HepG2 (cell line): Measurements from ENCODE around the gene IGFLR1. TPM values are rescaled to one million over a fixed set of nuclear protein-coding genes. Genes with fewer than 3 reads are reported as not detected.

Experiments
- ATAC-seq: fragments of 200-7000 bp; cut with Tn5 transposase; 3 replicates; pipeline ENCODE4 v1.9.1; 2020; ENCODE audit warnings: mild to moderate bottlenecking, moderate library complexity
- BruUV-seq: library from RNA; stranded (reverse); fragments of 400-500 nt; replicated peaks from 2 replicates; lab custom pipeline; 2021; lab: Mats Ljungman, UMichigan
- CTCF ChIA-PET: fragments of 300-600 bp; formaldehyde crosslinking; extraction: SDS; loops from one replicate; lab custom pipeline; 2021; ENCODE audit warnings: low total read pairs, inconsistent platforms, low intra/inter-chr PET ratio; lab: Yijun Ruan, JAX
- POLR2A ChIA-PET: fragments of 350-600 bp; sonication (Branson Sonifier 250); formaldehyde crosslinking; loops from one replicate; lab custom pipeline; 2020; ENCODE audit warnings: antibody characterized with exemption, inconsistent platforms; lab: Yijun Ruan, JAX
- DNase-seq: peaks from one replicate; pipeline ENCODE4 v3.0.0-alpha.2; 2015; ENCODE audit warnings: low spot score
- FAIRE-seq: peaks from 3 replicates; lab custom pipeline; 2011; peaks lifted over from hg19 to GRCh38; lab: Jason Lieb, UNC
- H2AFZ ChIP-seq: one replicate; pipeline ENCODE4 v1.6.1; 2011; ENCODE audit warnings: low read length, inconsistent platforms
- H3K27ac ChIP-seq: fragments of 300-600 bp; 3 replicates; pipeline ENCODE4 v1.8.0; 2011; ENCODE audit warnings: mixed run types, mild to moderate bottlenecking, mixed read lengths, low read length, inconsistent platforms; ENCODE audit not compliant: insufficient read depth; ENCODE audit errors: extremely low read length
- H3K27me3 ChIP-seq, 2 experiments: fragments of 200-600 bp in 1 of 2; 2 replicates in 1 of 2; 3 replicates in 1 of 2; pipeline versions ENCODE4 v1.6.0 to v1.8.0; 2011; ENCODE audit warnings: low read length in 2 of 2, mild to moderate bottlenecking in 2 of 2, moderate library complexity in 2 of 2, inconsistent platforms in 1 of 2; ENCODE audit not compliant: insufficient read depth in 2 of 2, control insufficient read depth in 1 of 2
- H3K36me3 ChIP-seq, 2 experiments: fragments of 200-600 bp in 1 of 2; replicated peaks in 1 of 2; 2 replicates in 1 of 2; 3 replicates in 1 of 2; pipeline versions ENCODE4 v1.5.1 to v1.8.0; 2011; ENCODE audit warnings: low read length in 2 of 2, inconsistent platforms in 1 of 2; ENCODE audit not compliant: insufficient read depth in 2 of 2, control insufficient read depth in 1 of 2
- H3K4me1 ChIP-seq: 2 replicates; pipeline ENCODE4 v1.5.1; 2012; ENCODE audit warnings: low read length, inconsistent platforms; ENCODE audit not compliant: insufficient read depth
- H3K4me2 ChIP-seq: 2 replicates; pipeline ENCODE4 v1.6.0; 2011; ENCODE audit warnings: low read depth, low read length, inconsistent platforms
- H3K4me3 ChIP-seq, 3 experiments: fragments of 200-600 bp in 1 of 3; sonication (generic), shearing (Covaris generic) in 1 of 3; replicated peaks in 1 of 3; 2 replicates each; pipeline ENCODE4 v1.5.1; 2011 to 2016; ENCODE audit warnings: low read length in 3 of 3, inconsistent platforms in 2 of 3, low read depth in 2 of 3, mild to moderate bottlenecking in 2 of 3, control low read depth in 1 of 3, mixed read lengths in 1 of 3; ENCODE audit not compliant: insufficient read depth in 1 of 3
- H3K79me2 ChIP-seq: one replicate; pipeline ENCODE4 v1.6.1; 2011; ENCODE audit warnings: low read length, inconsistent platforms; ENCODE audit not compliant: insufficient read depth
- H3K9ac ChIP-seq: 2 replicates; pipeline ENCODE4 v1.6.0; 2011; ENCODE audit warnings: mild to moderate bottlenecking, low read depth, low read length, inconsistent platforms; ENCODE audit not compliant: insufficient read depth
- H3K9me3 ChIP-seq: 2 replicates; pipeline ENCODE4 v1.5.1; 2012; ENCODE audit warnings: mild to moderate bottlenecking, low read length
- H4K20me1 ChIP-seq: 2 replicates; pipeline ENCODE4 v1.6.0; 2011; ENCODE audit warnings: inconsistent platforms, mild to moderate bottlenecking, low read length, moderate library complexity; ENCODE audit not compliant: insufficient read depth
- FOXC1 ChIP-seq: sonication (generic); formaldehyde crosslinking; IDR thresholded peaks from 2 replicates; pipeline ENCODE4 v1.8.0; 2022; ENCODE audit warnings: mild to moderate bottlenecking, missing genetic modification reagents, borderline replicate concordance
- ISL2 ChIP-seq: sonication (generic); formaldehyde crosslinking; IDR thresholded peaks from 2 replicates; pipeline ENCODE4 v1.5.0; 2020; ENCODE audit warnings: missing genetic modification reagents
- KLF15 ChIP-seq: sonication (generic); formaldehyde crosslinking; IDR thresholded peaks from 2 replicates; pipeline ENCODE4 v1.8.1; 2023; ENCODE audit warnings: borderline replicate concordance, mild to moderate bottlenecking, inconsistent platforms, missing genetic modification reagents, mixed read lengths
- NR2F1 ChIP-seq, 2 experiments: fragments of 450-650 bp in 1 of 2; formaldehyde crosslinking in 1 of 2; IDR thresholded peaks; 2 replicates each; pipeline versions ENCODE4 v1.5.0 to v1.6.1; 2016 to 2020; ENCODE audit warnings: mild to moderate bottlenecking in 1 of 2, missing compliant biosample characterization in 1 of 2, missing genetic modification reagents in 1 of 2, moderate library complexity in 1 of 2
- POLR2A ChIP-seq, 2 experiments: IDR thresholded peaks; 2 replicates each; pipeline ENCODE4 v1.6.1; 2011; ENCODE audit warnings: low read depth in 2 of 2, low read length in 2 of 2, mild to moderate bottlenecking in 1 of 2, moderate library complexity in 1 of 2; ENCODE audit not compliant: insufficient read depth in 1 of 2
- POLR2G ChIP-seq: fragments of 200-400 bp; formaldehyde crosslinking; IDR thresholded peaks from 2 replicates; pipeline ENCODE4 v1.6.1; 2018; ENCODE audit warnings: mild to moderate bottlenecking, low read depth, low read length, moderate library complexity
- REPIN1 ChIP-seq: sonication (generic); formaldehyde crosslinking; IDR thresholded peaks from 2 replicates; pipeline ENCODE4 v1.8.0; 2022; ENCODE audit warnings: missing genetic modification reagents, low read depth, mild to moderate bottlenecking, borderline replicate concordance
- SIX1 ChIP-seq: sonication (generic); formaldehyde crosslinking; IDR thresholded peaks from 2 replicates; pipeline ENCODE4 v1.4.0; 2020; ENCODE audit warnings: missing genetic modification reagents, borderline replicate concordance
- SP4 ChIP-seq: sonication (generic); formaldehyde crosslinking; IDR thresholded peaks from 2 replicates; pipeline ENCODE4 v1.8.1; 2023; ENCODE audit warnings: mild to moderate bottlenecking, missing genetic modification reagents
- ZC3H4 ChIP-seq: sonication (generic); formaldehyde crosslinking; IDR thresholded peaks from 2 replicates; pipeline ENCODE4 v1.4.0; 2020; ENCODE audit warnings: missing genetic modification reagents, borderline replicate concordance
- ZNF605 ChIP-seq: sonication (generic); formaldehyde crosslinking; IDR thresholded peaks from 2 replicates; pipeline ENCODE4 v1.8.0; 2022; ENCODE audit warnings: mild to moderate bottlenecking, missing genetic modification reagents
- ZNF609 ChIP-seq: sonication (generic); formaldehyde crosslinking; IDR thresholded peaks from 2 replicates; pipeline ENCODE4 v1.4.0; 2020; ENCODE audit warnings: mild to moderate bottlenecking, missing genetic modification reagents, borderline replicate concordance
- ZNF670 ChIP-seq: sonication (generic); formaldehyde crosslinking; IDR thresholded peaks from 2 replicates; pipeline ENCODE4 v1.8.0; 2022; ENCODE audit warnings: mild to moderate bottlenecking, missing genetic modification reagents, borderline replicate concordance
- WGBS: methylation state at CpG from one replicate; pipeline ENCODE4 v1.1.6; 2017; ENCODE audit warnings: low lambda C conversion rate; 5-methylcytosine and 5-hydroxymethylcytosine counted together
- in situ Hi-C: cut with HindIII; loops from 2 replicates; pipeline ENCODE4 v1.10.0; 2017; ENCODE audit warnings: low pct_unique_long_range_greater_than_20kb; ENCODE audit not compliant: extremely low pct_ligation_motif_present
- intact Hi-C: fragments of 100-400 bp; cut with micrococcal nuclease; formaldehyde crosslinking; loops from one replicate; pipeline ENCODE4 v1.10.0; 2022; ENCODE audit not compliant: unreplicated experiment
- polyA plus RNA-seq, 8 experiments: library from polyadenylated mRNA; depleted of rRNA in 3 of 8; stranded (reverse) in 7 of 8; unstranded in 1 of 8; fragments of >200 nt; fragmentation: Illumina TruSeq in 4 of 8; extraction: Trizol in 4 of 8; gene quantifications; 2 replicates each; pipeline versions ENCODE4 v1.2.1 to v1.2.3, GENCODE V29; 2011 to 2016; ENCODE audit warnings: low read depth in 4 of 8, missing spikeins in 1 of 8, mixed read lengths in 1 of 8; ENCODE audit not compliant: insufficient read depth in 1 of 8
- total RNA-seq, 5 experiments: library from RNA; depleted of rRNA; stranded (reverse); fragments of >200 nt; fragmentation: Illumina TruSeq; extraction: Trizol; gene quantifications; 2 replicates each; pipeline ENCODE4 v1.2.3, GENCODE V29; 2016; ENCODE audit warnings: low read depth in 1 of 5
- TF ChIP-seq, protein P1 (sequence below): sonication (generic); formaldehyde crosslinking; IDR thresholded peaks from 2 replicates; pipeline ENCODE4 v1.5.1; 2020; ENCODE audit warnings: missing genetic modification reagents, mild to moderate bottlenecking, borderline replicate concordance

IGFLR1 gene
- total and polyA plus RNA-seq, 2 of the 13 experiments (the other 11 are each of a cell fraction or from before 2014, with no cell fraction given): 5.4 to 8.9 TPM

- TF ChIP-seq ZC3H4 (CRISPR knock-in tag): no peak
- TF ChIP-seq NR2F1 (CRISPR knock-in tag; IDR thresholded peaks at IDR 0.05): no peak
- no peak for TF ChIP-seq KLF15 (CRISPR knock-in tag)
- TF ChIP-seq SIX1 (CRISPR knock-in tag): no peak
- TF ChIP-seq, protein P1, sequence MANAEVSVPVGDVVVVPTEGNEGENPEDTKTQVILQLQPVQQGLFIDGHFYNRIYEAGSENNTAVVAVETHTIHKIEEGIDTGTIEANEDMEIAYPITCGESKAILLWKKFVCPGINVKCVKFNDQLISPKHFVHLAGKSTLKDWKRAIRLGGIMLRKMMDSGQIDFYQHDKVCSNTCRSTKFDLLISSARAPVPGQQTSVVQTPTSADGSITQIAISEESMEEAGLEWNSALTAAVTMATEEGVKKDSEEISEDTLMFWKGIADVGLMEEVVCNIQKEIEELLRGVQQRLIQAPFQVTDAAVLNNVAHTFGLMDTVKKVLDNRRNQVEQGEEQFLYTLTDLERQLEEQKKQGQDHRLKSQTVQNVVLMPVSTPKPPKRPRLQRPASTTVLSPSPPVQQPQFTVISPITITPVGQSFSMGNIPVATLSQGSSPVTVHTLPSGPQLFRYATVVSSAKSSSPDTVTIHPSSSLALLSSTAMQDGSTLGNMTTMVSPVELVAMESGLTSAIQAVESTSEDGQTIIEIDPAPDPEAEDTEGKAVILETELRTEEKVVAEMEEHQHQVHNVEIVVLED: no peak
- TF ChIP-seq ZNF605 (CRISPR knock-in tag): peak; percentile 55
- 0 out of 2 replicates have a peak, but pooled peaks have one; percentile 37 for TF ChIP-seq ISL2 (CRISPR knock-in tag)
- TF ChIP-seq REPIN1 (CRISPR knock-in tag): peak; percentile 83; the same call in 1 of the 2 replicates
Measured at GRCh38 chr19:35757749-35758608, 15.7 kb upstream of the IGFLR1 start, which contains the start of gene PROSER3 (continued).

DNA sequence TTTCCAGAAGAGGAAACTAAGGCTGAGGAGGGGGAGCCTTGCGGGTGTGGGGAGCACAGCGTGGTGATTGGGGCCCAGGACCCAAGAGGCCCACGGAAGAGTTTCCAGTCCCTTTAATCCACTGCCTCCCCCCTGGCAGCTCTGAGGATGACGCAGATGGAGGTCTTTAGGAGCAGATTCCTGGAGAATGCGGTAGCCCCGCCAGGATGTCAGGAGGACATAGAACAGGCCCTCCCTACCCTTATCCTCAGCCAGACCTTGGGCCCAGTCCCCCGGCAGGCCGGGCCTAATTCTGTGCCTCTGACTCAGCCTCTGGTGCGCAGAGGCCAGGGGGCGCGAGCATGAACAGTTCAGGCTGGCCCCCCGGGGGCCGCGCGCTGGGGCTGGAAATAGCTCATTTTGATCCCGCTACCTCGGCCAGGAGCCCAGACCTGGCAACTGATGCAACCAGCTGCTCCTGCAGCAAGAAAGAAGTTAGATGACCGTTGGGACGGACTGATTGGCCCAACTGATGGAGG, 15.0 kb upstream of the IGFLR1 start:
- WGBS: 25% methylated on average over 5 of the region's 19 CpGs
- peak; percentile 24 for DNase-seq
- in situ Hi-C loops: no loop called here
- no peak for FAIRE-seq
- POLR2A ChIA-PET: interaction anchor here (0.7 to 1.5 kb wide), 4 partner anchors 9 to 17 kb away, joined by 3 to 17 read pairs (median 6); partner anchors contain the start of genes LIN37, PSENEN and U2AF1L4
- peak overlapping the region; percentile 65 to 83 (median 79) for H3K4me3 ChIP-seq
- H3K9ac ChIP-seq: peak overlapping the region; percentile 74
- H3K79me2 ChIP-seq: peaks cover 6% of the 10 kb centered on the region
- BruUV-seq: TSS peak; percentile 85
- H3K27me3 ChIP-seq: no peaks in the 10 kb centered on the region
- intact Hi-C loops: no loop called here
- ATAC-seq: peak; percentile 46
- H3K4me1 ChIP-seq: peaks cover 20% of the 10 kb centered on the region
- CTCF ChIA-PET: no interaction called here
- H3K9me3 ChIP-seq: no peaks in the 10 kb centered on the region
- no peaks in the 10 kb centered on the region for H4K20me1 ChIP-seq
- H3K27ac ChIP-seq: peak overlapping the region; percentile 79
- peak overlapping the region; percentile 86 for H3K4me2 ChIP-seq
- H2AFZ ChIP-seq: no peak overlapping the region
- H3K36me3 ChIP-seq: peaks cover 5 to 34% of the 10 kb centered on the region in 2 experiments; a peak in 4 of 5 replicates
- 0 out of 2 replicates have a peak, but pooled peaks have one; percentile 19 for TF ChIP-seq POLR2G
- TF ChIP-seq SP4: no peak
- TF ChIP-seq ZNF670 (CRISPR knock-in tag): no peak
- peak in 1 of 2 experiments; percentile 14; a peak in 1 of 4 replicates for TF ChIP-seq POLR2A (IDR thresholded peaks at IDR 0.05; ENCODE audit: insufficient read depth in 1 of 2, low read depth in 2 of 2, low read length in 2 of 2)
- peak; percentile 77 for TF ChIP-seq FOXC1
- no peak for TF ChIP-seq ZNF609 (CRISPR knock-in tag)
